ENCODE results near the gene PAFAH1B2.

DNA sequence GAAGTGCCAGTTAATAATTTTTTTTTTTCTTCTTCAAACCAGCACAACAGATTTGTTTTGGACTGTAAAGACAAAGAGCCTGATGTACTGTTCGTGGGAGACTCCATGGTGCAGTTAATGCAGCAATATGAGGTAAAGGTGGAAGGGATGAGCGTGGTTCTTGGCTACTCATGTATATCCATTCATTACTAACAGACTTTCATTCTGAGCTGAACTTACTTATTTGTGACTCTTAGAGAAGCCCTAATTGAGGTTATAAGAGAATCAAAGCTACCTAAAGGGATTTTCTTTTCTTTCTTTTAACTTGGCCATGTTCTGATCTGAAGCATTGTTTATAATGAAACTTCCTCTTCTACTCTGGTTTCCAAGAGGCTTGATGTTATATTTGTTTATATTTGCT is 15.8 kb downstream of the PAFAH1B2 start:
- TF ChIP-seq, protein P1, sequence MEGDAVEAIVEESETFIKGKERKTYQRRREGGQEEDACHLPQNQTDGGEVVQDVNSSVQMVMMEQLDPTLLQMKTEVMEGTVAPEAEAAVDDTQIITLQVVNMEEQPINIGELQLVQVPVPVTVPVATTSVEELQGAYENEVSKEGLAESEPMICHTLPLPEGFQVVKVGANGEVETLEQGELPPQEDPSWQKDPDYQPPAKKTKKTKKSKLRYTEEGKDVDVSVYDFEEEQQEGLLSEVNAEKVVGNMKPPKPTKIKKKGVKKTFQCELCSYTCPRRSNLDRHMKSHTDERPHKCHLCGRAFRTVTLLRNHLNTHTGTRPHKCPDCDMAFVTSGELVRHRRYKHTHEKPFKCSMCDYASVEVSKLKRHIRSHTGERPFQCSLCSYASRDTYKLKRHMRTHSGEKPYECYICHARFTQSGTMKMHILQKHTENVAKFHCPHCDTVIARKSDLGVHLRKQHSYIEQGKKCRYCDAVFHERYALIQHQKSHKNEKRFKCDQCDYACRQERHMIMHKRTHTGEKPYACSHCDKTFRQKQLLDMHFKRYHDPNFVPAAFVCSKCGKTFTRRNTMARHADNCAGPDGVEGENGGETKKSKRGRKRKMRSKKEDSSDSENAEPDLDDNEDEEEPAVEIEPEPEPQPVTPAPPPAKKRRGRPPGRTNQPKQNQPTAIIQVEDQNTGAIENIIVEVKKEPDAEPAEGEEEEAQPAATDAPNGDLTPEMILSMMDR (IDR thresholded peaks at IDR 0.05 in 8 of 11, conservative IDR thresholded peaks at IDR 0.05 in 3 of 11) = no peak
- no peak for TF ChIP-seq POLR2A (IDR thresholded peaks at IDR 0.05)
